Left renal pelvis (tissue), 4 donors: ENCODE data around the gene TBC1D1. TPM values are rescaled to one million over a fixed set of nuclear protein-coding genes. Genes with fewer than 3 reads are reported as not detected.

Experiments used
- DNase-seq, 4 donors: peaks; one replicate each; pipeline ENCODE4 v3.0.0-alpha.2; 2013; ENCODE audit warnings: low read depth in 4 of 4, low spot score in 3 of 4
- polyA plus RNA-seq, 4 donors: library from polyadenylated mRNA; unstranded; fragments of 120-200 nt; gene quantifications; one replicate each; pipeline ENCODE4 v1.2.1, GENCODE V29; 2013; ENCODE audit not compliant: insufficient read length in 4 of 4

The TBC1D1 gene
- polyA plus RNA-seq, 4 donors, result 48.5 to 194 (median 183) TPM

- no peak for DNase-seq
Observed at GRCh38 chr4:38073596-38074234, 182.8 kb downstream of the TBC1D1 start.

GRCh38 chr4:38075370-38076152, 184.7 kb downstream of the TBC1D1 start:
- DNase-seq, result no peak

- no peak for DNase-seq
Observed at GRCh38 chr4:38076153-38076669, 185.3 kb downstream of the TBC1D1 start.

- no peak for DNase-seq
Observed at GRCh38 chr4:38077791-38078489, 187.1 kb downstream of the TBC1D1 start.

- no peak for DNase-seq
Observed at GRCh38 chr4:38078590-38079421, 187.9 kb downstream of the TBC1D1 start.

- no peak for DNase-seq
Observed at GRCh38 chr4:38080061-38080974, 189.4 kb downstream of the TBC1D1 start.

- no peak for DNase-seq
Observed at GRCh38 chr4:38082021-38082420, 191.1 kb downstream of the TBC1D1 start.

GRCh38 chr4:38082424-38083385, 191.8 kb downstream of the TBC1D1 start:
- DNase-seq, result no peak

GRCh38 chr4:38084877-38085711, 194.2 kb downstream of the TBC1D1 start:
- no peak for DNase-seq

GRCh38 chr4:38085751-38086150, 194.9 kb downstream of the TBC1D1 start:
- DNase-seq, result no peak

- no peak for DNase-seq
Observed at GRCh38 chr4:38086151-38086848, 195.4 kb downstream of the TBC1D1 start.

GRCh38 chr4:38086849-38087226, 196.0 kb downstream of the TBC1D1 start:
- DNase-seq, result no peak

- no peak for DNase-seq
Observed at GRCh38 chr4:38088321-38088720, 197.4 kb downstream of the TBC1D1 start.

GRCh38 chr4:38089961-38090360, 199.1 kb downstream of the TBC1D1 start:
- no peak for DNase-seq

GRCh38 chr4:38090455-38091246, 199.8 kb downstream of the TBC1D1 start:
- DNase-seq, result no peak

- DNase-seq, result no peak
Observed at GRCh38 chr4:38091636-38092035, 200.8 kb downstream of the TBC1D1 start.
